GM12874 (cell line): ENCODE data around the gene FRMD4A.

ENCODE experiments used
- TF ChIP-seq, protein P1 (sequence below): IDR thresholded peaks from 2 replicates; pipeline ENCODE4 v1.5.1; 2011; ENCODE audit warnings: low read depth, mild to moderate bottlenecking, control low read depth, low read length, moderate library complexity; ENCODE audit not compliant: insufficient read depth

The FRMD4A gene

DNA sequence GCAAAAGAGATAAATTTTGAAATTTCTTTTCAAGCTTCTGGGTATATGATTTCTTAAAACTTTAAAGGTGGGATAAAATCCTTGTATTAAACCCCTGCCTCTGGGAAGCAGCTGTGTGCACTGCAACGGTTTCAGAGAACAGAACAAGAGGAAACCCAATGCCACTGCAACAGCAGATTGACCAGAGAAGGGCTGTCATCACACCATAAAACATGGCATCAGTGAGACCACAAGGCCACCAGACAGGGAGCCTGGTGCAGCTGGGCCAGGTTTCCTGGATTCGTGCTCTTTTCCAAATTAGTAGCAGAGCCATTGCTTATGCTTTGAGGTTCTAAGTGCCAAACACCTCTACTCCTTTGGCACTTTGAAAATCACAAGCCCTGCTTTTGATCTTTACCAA lies 591.5 kb downstream of the FRMD4A start:
- TF ChIP-seq, protein P1, sequence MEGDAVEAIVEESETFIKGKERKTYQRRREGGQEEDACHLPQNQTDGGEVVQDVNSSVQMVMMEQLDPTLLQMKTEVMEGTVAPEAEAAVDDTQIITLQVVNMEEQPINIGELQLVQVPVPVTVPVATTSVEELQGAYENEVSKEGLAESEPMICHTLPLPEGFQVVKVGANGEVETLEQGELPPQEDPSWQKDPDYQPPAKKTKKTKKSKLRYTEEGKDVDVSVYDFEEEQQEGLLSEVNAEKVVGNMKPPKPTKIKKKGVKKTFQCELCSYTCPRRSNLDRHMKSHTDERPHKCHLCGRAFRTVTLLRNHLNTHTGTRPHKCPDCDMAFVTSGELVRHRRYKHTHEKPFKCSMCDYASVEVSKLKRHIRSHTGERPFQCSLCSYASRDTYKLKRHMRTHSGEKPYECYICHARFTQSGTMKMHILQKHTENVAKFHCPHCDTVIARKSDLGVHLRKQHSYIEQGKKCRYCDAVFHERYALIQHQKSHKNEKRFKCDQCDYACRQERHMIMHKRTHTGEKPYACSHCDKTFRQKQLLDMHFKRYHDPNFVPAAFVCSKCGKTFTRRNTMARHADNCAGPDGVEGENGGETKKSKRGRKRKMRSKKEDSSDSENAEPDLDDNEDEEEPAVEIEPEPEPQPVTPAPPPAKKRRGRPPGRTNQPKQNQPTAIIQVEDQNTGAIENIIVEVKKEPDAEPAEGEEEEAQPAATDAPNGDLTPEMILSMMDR = no peak

GRCh38 chr10:13736506-13736905 lies 594.2 kb downstream of the FRMD4A start:
- TF ChIP-seq, protein P1 = no peak

- TF ChIP-seq, protein P1 = no peak
These were observed 596.6 kb downstream of the FRMD4A start for GRCh38 chr10:13734151-13734550.

DNA sequence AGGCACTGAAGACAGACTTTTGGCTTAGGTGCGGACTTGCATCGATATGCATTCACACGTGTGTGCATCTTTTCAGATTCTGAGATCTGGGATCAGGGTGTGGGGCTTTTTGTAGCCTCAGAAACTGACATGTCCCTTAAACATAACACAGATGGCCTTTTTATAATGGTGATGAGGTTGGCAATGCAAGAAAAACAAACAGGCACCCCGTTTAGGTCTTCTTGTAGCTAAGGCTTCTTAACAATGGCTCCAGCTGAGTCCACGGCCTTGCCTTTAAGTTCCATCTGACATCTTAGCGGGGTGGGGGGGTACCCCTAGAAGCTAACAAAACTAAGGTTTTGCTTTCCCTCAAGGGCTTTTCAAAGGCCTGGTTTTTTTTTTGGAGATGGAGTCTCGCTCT lies 597.7 kb downstream of the FRMD4A start:
- TF ChIP-seq, protein P1 = no peak

DNA sequence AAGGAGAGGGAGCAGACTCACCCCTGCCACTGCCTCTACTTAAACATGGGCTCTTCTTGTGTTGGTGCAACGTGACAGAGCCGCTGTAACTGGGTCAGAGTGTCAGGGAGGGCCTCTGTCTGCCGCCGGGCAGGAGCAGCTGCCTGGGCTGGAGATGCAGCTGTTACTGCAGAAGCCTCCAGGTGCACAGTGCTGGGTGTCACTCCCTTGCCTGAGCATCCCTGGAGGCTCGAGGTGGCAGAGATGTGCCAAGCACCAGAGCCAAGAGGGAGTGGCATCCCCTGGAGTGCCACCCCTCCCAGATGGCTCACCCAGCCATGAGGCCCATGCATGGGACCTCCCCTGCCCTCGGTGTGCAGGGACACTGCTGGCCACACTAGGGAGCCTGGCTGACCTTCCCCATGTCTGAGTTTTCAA lies 598.3 kb downstream of the FRMD4A start:
- TF ChIP-seq, protein P1 = no peak

GRCh38 chr10:13731799-13732198 lies 598.9 kb downstream of the FRMD4A start:
- TF ChIP-seq, protein P1 = no peak

GRCh38 chr10:13730956-13731355 lies 599.8 kb downstream of the FRMD4A start:
- TF ChIP-seq, protein P1 = no peak

DNA sequence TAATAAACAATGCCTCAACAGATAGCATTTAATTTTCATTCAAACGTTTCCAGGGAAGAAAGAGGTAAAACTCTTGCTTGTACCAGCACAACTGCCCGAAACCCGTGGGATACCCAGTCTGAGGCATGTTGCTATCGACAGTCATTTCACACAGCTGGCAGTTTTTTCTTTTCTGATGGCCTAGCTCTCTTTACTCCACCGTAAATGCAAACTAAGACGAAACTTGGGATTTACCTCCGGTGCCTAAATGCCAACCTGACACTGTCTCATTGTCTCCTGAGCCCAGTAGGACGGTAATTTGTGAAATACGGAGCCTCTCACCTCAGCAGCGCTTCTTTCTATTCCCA lies 600.4 kb downstream of the FRMD4A start:
- TF ChIP-seq, protein P1 = no peak
